Measurements from ENCODE around the gene ALDH9A1. TPM values are rescaled to one million over a fixed set of nuclear protein-coding genes. Genes with fewer than 3 reads are reported as not detected.
"Not testable (repeated sequence)": the region's sequence is repeated elsewhere in the genome, so short reads cannot be mapped to it uniquely, and the experiment has no call there.

The ALDH9A1 gene
- total and polyA plus RNA-seq, 4 experiments from 2014 or later: 45.2 to 106 (median 70.9) TPM

- Histone ChIP-seq H3K27ac (ENCODE audit: low read depth, low read length) (no peak overlapping the region), H3K27me3 (ENCODE audit: insufficient read depth, low read length) (no peaks in the 10 kb centered on the region), H3K9me3 (ENCODE audit: control insufficient read depth in 1 of 2, low read length in 2 of 2) (no peaks in the 10 kb centered on the region), H3K4me3 (ENCODE audit: low read length in 2 of 2) (no peak overlapping the region), H3K36me3 (ENCODE audit: insufficient read depth, low read length) (peaks cover 47% of the 10 kb centered on the region), H3K4me1 (ENCODE audit: insufficient read depth, low read length) (no peaks in the 10 kb centered on the region)
- DNase-seq: no peak
- H3K27ac Mint-ChIP-seq: peak overlapping the region in 5 of 7 donors; percentile 4 to 54 (median 25)
- ChIA-PET POLR2A (ENCODE audit: partially characterized antibody) (interaction anchor here (1.5 to 1.6 kb wide), 2 partner anchors 8 to 31 kb away, joined by 3 to 4 read pairs; partner anchors contain the start of gene MGST3), CTCF (ENCODE audit: partially characterized antibody) (no interaction called here)
- peak overlapping the region in 1 of 8 donors; percentile 49 for H3K4me3 Mint-ChIP-seq
- peaks cover 51 to 82% of the 10 kb centered on the region in 2 donors for H3K36me3 Mint-ChIP-seq
- peaks cover 0 to 4% (median 0%) of the 10 kb centered on the region in 4 donors for H3K4me1 Mint-ChIP-seq
- H3K9me3 Mint-ChIP-seq: no peaks in the 10 kb centered on the region
- no peaks in the 10 kb centered on the region for H3K27me3 Mint-ChIP-seq
- intact Hi-C loops (cut with micrococcal nuclease): no loop called here
Measured at GRCh38 chr1:165662186-165662585, 36.2 kb downstream of the ALDH9A1 start.

GRCh38 chr1:165661703-165662102 lies 36.7 kb downstream of the ALDH9A1 start:
- Mint-ChIP-seq H3K27ac (peak overlapping the region in 5 of 7 donors; percentile 11 to 54 (median 34)), H3K27me3 (no peaks in the 10 kb centered on the region), H3K36me3 (peaks cover 46 to 78% of the 10 kb centered on the region in 2 donors), H3K4me1 (peaks cover 0 to 4% (median 0%) of the 10 kb centered on the region in 4 donors), H3K4me3 (no peak overlapping the region), H3K9me3 (no peaks in the 10 kb centered on the region)
- H3K4me1 ChIP-seq (ENCODE audit: insufficient read depth, low read length): no peaks in the 10 kb centered on the region
- no peaks in the 10 kb centered on the region for H3K9me3 ChIP-seq (ENCODE audit: control insufficient read depth in 1 of 2, low read length in 2 of 2)
- no peak overlapping the region for H3K4me3 ChIP-seq (ENCODE audit: low read length in 2 of 2)
- ChIA-PET POLR2A (ENCODE audit: partially characterized antibody) (interaction anchor here (1.6 kb wide), 1 partner anchor 31 kb away, joined by 4 read pairs; the partner anchor contains the start of gene MGST3), CTCF (ENCODE audit: partially characterized antibody) (no interaction called here)
- peaks cover 43% of the 10 kb centered on the region for H3K36me3 ChIP-seq (ENCODE audit: insufficient read depth, low read length)
- H3K27ac ChIP-seq (ENCODE audit: low read depth, low read length): no peak overlapping the region
- intact Hi-C loops (cut with micrococcal nuclease): no loop called here
- H3K27me3 ChIP-seq (ENCODE audit: insufficient read depth, low read length): no peaks in the 10 kb centered on the region
- no peak for DNase-seq

GRCh38 chr1:165659581-165659895 lies 38.8 kb downstream of the ALDH9A1 start:
- no peak overlapping the region for H3K4me3 ChIP-seq (ENCODE audit: low read length in 2 of 2)
- no peak overlapping the region for H3K27ac ChIP-seq (ENCODE audit: low read depth, low read length)
- Mint-ChIP-seq H3K27ac (peak overlapping the region in 4 of 7 donors; percentile 4 to 68 (median 48)), H3K27me3 (no peaks in the 10 kb centered on the region), H3K4me1 (no peaks in the 10 kb centered on the region), H3K4me3 (no peak overlapping the region), H3K36me3 (peaks cover 32 to 72% of the 10 kb centered on the region in 2 donors), H3K9me3 (no peaks in the 10 kb centered on the region)
- DNase-seq: no peak
- CTCF ChIA-PET (ENCODE audit: partially characterized antibody): no interaction called here
- H3K36me3 ChIP-seq (ENCODE audit: insufficient read depth, low read length): peaks cover 40% of the 10 kb centered on the region
- POLR2A ChIA-PET (ENCODE audit: partially characterized antibody): interaction anchor here (0.6 to 2.4 kb wide), 2 partner anchors 12 to 30 kb away, joined by 3 to 6 read pairs; no protein-coding TSS in a partner anchor
- H3K27me3 ChIP-seq (ENCODE audit: insufficient read depth, low read length): no peaks in the 10 kb centered on the region
- no peaks in the 10 kb centered on the region for H3K4me1 ChIP-seq (ENCODE audit: insufficient read depth, low read length)
- intact Hi-C loops (cut with micrococcal nuclease): no loop called here
- H3K9me3 ChIP-seq (ENCODE audit: control insufficient read depth in 1 of 2, low read length in 2 of 2): no peaks in the 10 kb centered on the region

GRCh38 chr1:165658766-165659580 lies 39.4 kb downstream of the ALDH9A1 start:
- H3K9me3 Mint-ChIP-seq; DNase-seq; H3K4me3 Mint-ChIP-seq; H3K27me3 Mint-ChIP-seq; H3K27me3 ChIP-seq (ENCODE audit: insufficient read depth, low read length); H3K4me1 Mint-ChIP-seq; intact Hi-C loops (cut with micrococcal nuclease); H3K4me3 ChIP-seq (ENCODE audit: low read length in 2 of 2); H3K9me3 ChIP-seq (ENCODE audit: control insufficient read depth in 1 of 2, low read length in 2 of 2); H3K27ac ChIP-seq (ENCODE audit: low read depth, low read length); H3K4me1 ChIP-seq (ENCODE audit: insufficient read depth, low read length): not testable (repeated sequence)
- H3K36me3 Mint-ChIP-seq: peaks cover 34 to 71% of the 10 kb centered on the region in 2 donors
- CTCF ChIA-PET (ENCODE audit: partially characterized antibody): interaction anchor here (1.1 kb wide), 2 partner anchors 70 to 213 kb away, joined by 3 read pairs; no protein-coding TSS in a partner anchor
- peaks cover 38% of the 10 kb centered on the region for H3K36me3 ChIP-seq (ENCODE audit: insufficient read depth, low read length)
- POLR2A ChIA-PET (ENCODE audit: partially characterized antibody): interaction anchor here (0.6 to 2.4 kb wide), 3 partner anchors 12 to 29 kb away, joined by 3 to 6 read pairs (median 3); no protein-coding TSS in a partner anchor
- peak overlapping the region in 4 of 7 donors; percentile 4 to 68 (median 48) for H3K27ac Mint-ChIP-seq

GRCh38 chr1:165650981-165651625 lies 47.3 kb downstream of the ALDH9A1 start:
- H3K9me3 ChIP-seq (ENCODE audit: control insufficient read depth in 1 of 2, low read length in 2 of 2): no peaks in the 10 kb centered on the region
- H3K36me3 ChIP-seq (ENCODE audit: insufficient read depth, low read length): peaks cover 37% of the 10 kb centered on the region
- Mint-ChIP-seq H3K27me3 (no peaks in the 10 kb centered on the region), H3K9me3 (no peaks in the 10 kb centered on the region), H3K36me3 (peaks cover 26 to 50% of the 10 kb centered on the region in 2 donors), H3K4me3 (no peak overlapping the region), H3K4me1 (peaks cover 9 to 20% (median 14%) of the 10 kb centered on the region in 4 donors), H3K27ac (no peak overlapping the region)
- no peaks in the 10 kb centered on the region for H3K27me3 ChIP-seq (ENCODE audit: insufficient read depth, low read length)
- intact Hi-C loops (cut with micrococcal nuclease): no loop called here
- H3K4me1 ChIP-seq (ENCODE audit: insufficient read depth, low read length): peaks cover 12% of the 10 kb centered on the region
- ChIA-PET CTCF (ENCODE audit: partially characterized antibody) (no interaction called here), POLR2A (ENCODE audit: partially characterized antibody) (interaction anchor here (0.6 kb wide), 1 partner anchor 55 kb away, joined by 3 read pairs; no protein-coding TSS in a partner anchor)
- DNase-seq: no peak
- no peak overlapping the region for H3K4me3 ChIP-seq (ENCODE audit: low read length in 2 of 2)
- no peak overlapping the region for H3K27ac ChIP-seq (ENCODE audit: low read depth, low read length)

- H3K9me3 Mint-ChIP-seq: no peaks in the 10 kb centered on the region
- Histone ChIP-seq H3K4me3 (ENCODE audit: low read length in 2 of 2) (no peak overlapping the region), H3K4me1 (ENCODE audit: insufficient read depth, low read length) (peaks cover 22% of the 10 kb centered on the region), H3K9me3 (ENCODE audit: control insufficient read depth in 1 of 2, low read length in 2 of 2) (no peaks in the 10 kb centered on the region), H3K27me3 (ENCODE audit: insufficient read depth, low read length) (no peaks in the 10 kb centered on the region), H3K36me3 (ENCODE audit: insufficient read depth, low read length) (peaks cover 27% of the 10 kb centered on the region), H3K27ac (ENCODE audit: low read depth, low read length) (no peak overlapping the region)
- peaks cover 18 to 33% (median 24%) of the 10 kb centered on the region in 4 donors for H3K4me1 Mint-ChIP-seq
- H3K4me3 Mint-ChIP-seq: no peak overlapping the region
- ChIA-PET CTCF (ENCODE audit: partially characterized antibody) (no interaction called here), POLR2A (ENCODE audit: partially characterized antibody) (no interaction called here)
- peak overlapping the region in 1 of 7 donors; percentile 50 for H3K27ac Mint-ChIP-seq
- H3K27me3 Mint-ChIP-seq: no peaks in the 10 kb centered on the region
- peaks cover 16 to 35% of the 10 kb centered on the region in 2 donors for H3K36me3 Mint-ChIP-seq
- DNase-seq: no peak
- intact Hi-C loops (cut with micrococcal nuclease): no loop called here
Measured at GRCh38 chr1:165648919-165649572, 49.3 kb downstream of the ALDH9A1 start.

- H3K27ac Mint-ChIP-seq: peak overlapping the region in 1 of 7 donors; percentile 64
- CTCF ChIA-PET (ENCODE audit: partially characterized antibody): no interaction called here
Measured at GRCh38 chr1:165647970-165648369, 50.4 kb downstream of the ALDH9A1 start.

More at GRCh38 chr1:165647970-165648369, 50.4 kb downstream of the ALDH9A1 start:
- Mint-ChIP-seq H3K4me3 (no peak overlapping the region), H3K36me3 (peaks cover 9 to 24% of the 10 kb centered on the region in 2 donors), H3K9me3 (no peaks in the 10 kb centered on the region), H3K4me1 (peaks cover 18 to 36% (median 25%) of the 10 kb centered on the region in 4 donors), H3K27me3 (no peaks in the 10 kb centered on the region)
- DNase-seq: no peak
- Histone ChIP-seq H3K36me3 (ENCODE audit: insufficient read depth, low read length) (peaks cover 17% of the 10 kb centered on the region), H3K9me3 (ENCODE audit: control insufficient read depth in 1 of 2, low read length in 2 of 2) (no peaks in the 10 kb centered on the region), H3K4me1 (ENCODE audit: insufficient read depth, low read length) (peaks cover 22% of the 10 kb centered on the region), H3K27me3 (ENCODE audit: insufficient read depth, low read length) (no peaks in the 10 kb centered on the region), H3K4me3 (ENCODE audit: low read length in 2 of 2) (no peak overlapping the region), H3K27ac (ENCODE audit: low read depth, low read length) (no peak overlapping the region)
- POLR2A ChIA-PET (ENCODE audit: partially characterized antibody): interaction anchor here (1.5 kb wide), 2 partner anchors 11 to 16 kb away, joined by 6 to 7 read pairs; partner anchors contain the start of gene MGST3
- intact Hi-C loops (cut with micrococcal nuclease): no loop called here

All from CD4-positive, alpha-beta memory T cell (primary cell).